HCT116 (cell line): ENCODE data around the gene EPHA6. TPM values are rescaled to one million over a fixed set of nuclear protein-coding genes. Genes with fewer than 3 reads are reported as not detected.

Experiments
- ATAC-seq: fragments of 200-7000 bp; cut with Tn5 transposase; 2 replicates; pipeline ENCODE4 v1.9.1; 2020; ENCODE audit warnings: mild to moderate bottlenecking, moderate library complexity
- BruUV-seq: library from RNA; stranded (reverse); fragments of 400-500 nt; replicated peaks from 2 replicates; lab custom pipeline; 2021; lab: Mats Ljungman, UMichigan
- CTCF ChIA-PET: fragments of 300-600 bp; sonication (Branson Sonifier 250); formaldehyde crosslinking; loops from one replicate; lab custom pipeline; 2021; ENCODE audit warnings: antibody characterized with exemption; lab: Charles Lee
- POLR2A ChIA-PET: fragments of 300-600, 350-600 bp; sonication (Branson Sonifier 250); formaldehyde crosslinking; loops from one replicate; lab custom pipeline; 2021; ENCODE audit warnings: antibody characterized with exemption; lab: Charles Lee
- RAD21 ChIA-PET, 2 experiments: fragments of 300-600 bp; sonication (Branson Sonifier 250); formaldehyde crosslinking; loops; one replicate each; lab custom pipeline; 2023; ENCODE audit warnings: low total read pairs in 2 of 2; ENCODE audit not compliant: uncharacterized antibody in 2 of 2, unreplicated experiment in 2 of 2, low non-redundant PET in 1 of 2; lab: Charles Lee
- DNase-seq: peaks from one replicate; pipeline ENCODE4 v3.0.0-alpha.2; 2010; ENCODE audit warnings: low read depth, low spot score
- H2AFZ ChIP-seq: fragments of 200-600 bp; shearing (Covaris generic), sonication (generic); 2 replicates; pipeline ENCODE4 v1.6.1; 2017; ENCODE audit warnings: low read depth, mixed run types, mixed read lengths, antibody characterized with exemption, low read length; ENCODE audit not compliant: poor library complexity, severe bottlenecking
- H3K27ac ChIP-seq: 2 replicates; pipeline ENCODE4 v1.5.1; 2012; ENCODE audit warnings: low read depth, low read length
- H3K27me3 ChIP-seq: fragments of 200-600 bp; sonication (generic); 2 replicates; pipeline ENCODE4 v1.6.1; 2016; ENCODE audit warnings: mixed run types, low read length, mixed read lengths; ENCODE audit not compliant: insufficient read depth
- H3K36me3 ChIP-seq, 2 experiments: fragments of 200-500 bp in 1 of 2; fragments of 200-600 bp in 1 of 2; sonication (Bioruptor generic) in 1 of 2; sonication (generic) in 1 of 2; 2 replicates each; pipeline versions ENCODE4 v1.5.1 to v1.6.1; 2014 to 2016; ENCODE audit warnings: low read length in 2 of 2, inconsistent platforms in 1 of 2, mixed read lengths in 1 of 2, mixed run types in 1 of 2; ENCODE audit not compliant: insufficient read depth in 2 of 2, control insufficient read depth in 1 of 2
- H3K4me1 ChIP-seq, 2 experiments: fragments of 200-600 bp in 1 of 2; sonication (generic) in 1 of 2; 2 replicates each; pipeline versions ENCODE4 v1.5.1 to v1.6.1; 2012 to 2017; ENCODE audit warnings: low read length in 2 of 2, inconsistent platforms in 1 of 2, mild to moderate bottlenecking in 1 of 2, mixed read lengths in 1 of 2, mixed run types in 1 of 2, moderate library complexity in 1 of 2; ENCODE audit not compliant: insufficient read depth in 2 of 2, control insufficient read depth in 1 of 2
- H3K4me2 ChIP-seq: fragments of 200-600 bp; sonication (generic); 2 replicates; pipeline ENCODE4 v1.6.1; 2017; ENCODE audit warnings: mixed run types, low read length, mixed read lengths
- H3K4me3 ChIP-seq, 2 experiments: fragments of 200-600 bp in 1 of 2; sonication (generic) in 1 of 2; replicated peaks in 1 of 2; 2 replicates each; pipeline ENCODE4 v1.5.1; 2011 to 2016; ENCODE audit warnings: low read length in 2 of 2, control low read depth in 1 of 2, low read depth in 1 of 2, mild to moderate bottlenecking in 1 of 2, mixed read lengths in 1 of 2, mixed run types in 1 of 2
- H3K79me2 ChIP-seq: fragments of 200-600 bp; sonication (generic); 2 replicates; pipeline ENCODE4 v1.6.1; 2017; ENCODE audit warnings: mild to moderate bottlenecking, mixed run types, low read length, moderate library complexity, mixed read lengths; ENCODE audit not compliant: insufficient read depth
- H3K9ac ChIP-seq: fragments of 200-600 bp; sonication (generic); 2 replicates; pipeline ENCODE4 v1.6.1; 2016; ENCODE audit warnings: low read length, mixed read lengths
- H3K9me2 ChIP-seq: fragments of 200-600 bp; sonication (generic), shearing (Covaris generic); 2 replicates; pipeline ENCODE4 v1.6.1; 2017; ENCODE audit warnings: mixed run types, mild to moderate bottlenecking, moderate library complexity; ENCODE audit not compliant: insufficient read depth
- H3K9me3 ChIP-seq, 2 experiments: fragments of 200-500 bp in 1 of 2; fragments of 200-600 bp in 1 of 2; sonication (Bioruptor generic) in 1 of 2; sonication (generic) in 1 of 2; 2 replicates each; pipeline ENCODE4 v1.6.1; 2014 to 2017; ENCODE audit warnings: low read length in 2 of 2, mixed read lengths in 2 of 2, inconsistent platforms in 1 of 2, low read depth in 1 of 2, mild to moderate bottlenecking in 1 of 2, mixed run types in 1 of 2, moderate library complexity in 1 of 2; ENCODE audit not compliant: control insufficient read depth in 1 of 2, insufficient read depth in 1 of 2
- H4K20me1 ChIP-seq: fragments of 200-600 bp; sonication (generic), shearing (Covaris generic); 2 replicates; pipeline ENCODE4 v1.6.1; 2017; ENCODE audit warnings: mixed run types, mild to moderate bottlenecking, moderate library complexity; ENCODE audit not compliant: insufficient read depth
- CBX3 ChIP-seq: IDR thresholded peaks from 2 replicates; pipeline ENCODE4 v1.6.1; 2012; ENCODE audit warnings: low read depth
- ELF1 ChIP-seq: IDR thresholded peaks from 2 replicates; pipeline ENCODE4 v1.6.1; 2012; ENCODE audit warnings: low read depth, borderline replicate concordance
- EZH2 ChIP-seq: fragments of 200-600 bp; sonication (generic); IDR thresholded peaks from 2 replicates; pipeline ENCODE4 v1.6.1; 2017; ENCODE audit warnings: antibody characterized with exemption, mixed run types
- EZH2phosphoT487 ChIP-seq: fragments of 200-600 bp; IDR thresholded peaks from 2 replicates; pipeline ENCODE4 v1.6.1; 2018; ENCODE audit warnings: antibody characterized with exemption, borderline replicate concordance
- FOSL1 ChIP-seq: IDR thresholded peaks from 2 replicates; pipeline ENCODE4 v1.6.1; 2012; ENCODE audit warnings: low read depth
- JUND ChIP-seq: IDR thresholded peaks from 2 replicates; pipeline ENCODE4 v1.6.1; 2012
- RAD21 ChIP-seq: IDR thresholded peaks from 2 replicates; pipeline ENCODE4 v1.6.1; 2012; ENCODE audit warnings: low read depth, mild to moderate bottlenecking
- SP1 ChIP-seq: IDR thresholded peaks from 2 replicates; pipeline ENCODE4 v1.6.1; 2012; ENCODE audit warnings: low read depth
- SRF ChIP-seq: IDR thresholded peaks from 2 replicates; pipeline ENCODE4 v1.6.1; 2012; ENCODE audit warnings: low read depth
- TCF7L2 ChIP-seq: IDR thresholded peaks from 2 replicates; pipeline ENCODE4 v1.7.0; 2011; ENCODE audit warnings: borderline replicate concordance, inconsistent platforms; ENCODE audit not compliant: insufficient read depth, insufficient read length; ENCODE audit errors: extremely low read depth
- ZNF274 ChIP-seq: fragments of 200-500 bp; sonication (Bioruptor generic); IDR thresholded peaks from 2 replicates; pipeline ENCODE4 v1.6.1; 2014; ENCODE audit warnings: mild to moderate bottlenecking, low read depth, low read length, inconsistent platforms
- intact Hi-C: fragments of 100-400 bp; cut with micrococcal nuclease; formaldehyde crosslinking; loops from 2 replicates; pipeline ENCODE4 v1.10.0; 2022
- total RNA-seq: library from RNA; stranded (reverse); gene quantifications from one replicate; pipeline ENCODE4 v1.2.1, GENCODE V29; 2021; ENCODE audit not compliant: unreplicated experiment
- TF ChIP-seq, protein P1 (sequence below): IDR thresholded peaks from 2 replicates; pipeline ENCODE4 v1.6.1; 2012
- TF ChIP-seq, protein P2 (sequence below): IDR thresholded peaks from 2 replicates; pipeline ENCODE4 v1.6.1; 2011; ENCODE audit warnings: mild to moderate bottlenecking, low read length, moderate library complexity; ENCODE audit not compliant: insufficient replicate concordance; ENCODE audit errors: extremely low read depth
- TF ChIP-seq, protein P3 (sequence below): IDR thresholded peaks from 2 replicates; pipeline ENCODE4 v1.6.1; 2012
- TF ChIP-seq, protein P4 (sequence below): IDR thresholded peaks from 2 replicates; pipeline ENCODE4 v1.6.1; 2012; ENCODE audit warnings: low read depth

EPHA6 gene
- total RNA-seq, 1 experiment from 2014 or later: not detected

DNA sequence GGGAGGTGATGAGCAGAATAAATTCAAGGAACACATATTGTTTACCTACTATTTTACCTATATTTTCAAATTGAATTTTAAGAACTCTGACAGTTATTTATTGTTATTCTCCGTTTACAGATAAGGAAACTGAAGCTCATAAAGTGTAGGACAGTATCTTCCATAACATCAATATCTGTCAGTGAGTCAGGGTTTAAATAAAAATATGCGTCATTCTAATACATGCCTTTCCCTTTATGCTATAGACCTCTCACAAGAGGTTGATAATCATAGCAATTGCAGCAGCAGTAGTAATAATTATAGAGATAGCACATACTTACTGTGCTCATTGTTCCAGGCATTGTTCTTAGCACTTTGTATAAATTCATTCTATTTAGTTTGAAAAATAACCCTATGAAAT, 101.1 kb downstream of the EPHA6 start:
- intact Hi-C loops: no loop called here
- RAD21 ChIA-PET: no interaction called here
- BruUV-seq: no TSS peak
- H3K9me2 ChIP-seq: no peaks in the 10 kb centered on the region
- no peaks in the 10 kb centered on the region for H3K36me3 ChIP-seq
- H3K27ac ChIP-seq: no peak overlapping the region
- H3K4me1 ChIP-seq: no peaks in the 10 kb centered on the region
- ATAC-seq (no peak), DNase-seq (no peak)
- H2AFZ ChIP-seq: no peak overlapping the region
- H3K27me3 ChIP-seq: no peaks in the 10 kb centered on the region
- H3K79me2 ChIP-seq: no peaks in the 10 kb centered on the region
- POLR2A ChIA-PET: no interaction called here
- H3K4me3 ChIP-seq: no peak overlapping the region
- H3K9ac ChIP-seq: no peak overlapping the region
- no peak for TF ChIP-seq SRF
- no peak for TF ChIP-seq CBX3
- no peak for TF ChIP-seq ZNF274
- TF ChIP-seq, protein P1, sequence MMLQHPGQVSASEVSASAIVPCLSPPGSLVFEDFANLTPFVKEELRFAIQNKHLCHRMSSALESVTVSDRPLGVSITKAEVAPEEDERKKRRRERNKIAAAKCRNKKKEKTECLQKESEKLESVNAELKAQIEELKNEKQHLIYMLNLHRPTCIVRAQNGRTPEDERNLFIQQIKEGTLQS: no peak
- no peak for TF ChIP-seq JUND
- TF ChIP-seq ELF1: no peak
- no peak for TF ChIP-seq FOSL1
- TF ChIP-seq SP1: no peak
- TF ChIP-seq, protein P2, sequence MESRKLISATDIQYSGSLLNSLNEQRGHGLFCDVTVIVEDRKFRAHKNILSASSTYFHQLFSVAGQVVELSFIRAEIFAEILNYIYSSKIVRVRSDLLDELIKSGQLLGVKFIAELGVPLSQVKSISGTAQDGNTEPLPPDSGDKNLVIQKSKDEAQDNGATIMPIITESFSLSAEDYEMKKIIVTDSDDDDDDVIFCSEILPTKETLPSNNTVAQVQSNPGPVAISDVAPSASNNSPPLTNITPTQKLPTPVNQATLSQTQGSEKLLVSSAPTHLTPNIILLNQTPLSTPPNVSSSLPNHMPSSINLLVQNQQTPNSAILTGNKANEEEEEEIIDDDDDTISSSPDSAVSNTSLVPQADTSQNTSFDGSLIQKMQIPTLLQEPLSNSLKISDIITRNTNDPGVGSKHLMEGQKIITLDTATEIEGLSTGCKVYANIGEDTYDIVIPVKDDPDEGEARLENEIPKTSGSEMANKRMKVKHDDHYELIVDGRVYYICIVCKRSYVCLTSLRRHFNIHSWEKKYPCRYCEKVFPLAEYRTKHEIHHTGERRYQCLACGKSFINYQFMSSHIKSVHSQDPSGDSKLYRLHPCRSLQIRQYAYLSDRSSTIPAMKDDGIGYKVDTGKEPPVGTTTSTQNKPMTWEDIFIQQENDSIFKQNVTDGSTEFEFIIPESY: no peak
- no peak for TF ChIP-seq EZH2
- TF ChIP-seq EZH2phosphoT487: no peak
- TF ChIP-seq RAD21: no peak
- TF ChIP-seq, protein P3, sequence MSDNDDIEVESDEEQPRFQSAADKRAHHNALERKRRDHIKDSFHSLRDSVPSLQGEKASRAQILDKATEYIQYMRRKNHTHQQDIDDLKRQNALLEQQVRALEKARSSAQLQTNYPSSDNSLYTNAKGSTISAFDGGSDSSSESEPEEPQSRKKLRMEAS: no peak
- TF ChIP-seq, protein P4, sequence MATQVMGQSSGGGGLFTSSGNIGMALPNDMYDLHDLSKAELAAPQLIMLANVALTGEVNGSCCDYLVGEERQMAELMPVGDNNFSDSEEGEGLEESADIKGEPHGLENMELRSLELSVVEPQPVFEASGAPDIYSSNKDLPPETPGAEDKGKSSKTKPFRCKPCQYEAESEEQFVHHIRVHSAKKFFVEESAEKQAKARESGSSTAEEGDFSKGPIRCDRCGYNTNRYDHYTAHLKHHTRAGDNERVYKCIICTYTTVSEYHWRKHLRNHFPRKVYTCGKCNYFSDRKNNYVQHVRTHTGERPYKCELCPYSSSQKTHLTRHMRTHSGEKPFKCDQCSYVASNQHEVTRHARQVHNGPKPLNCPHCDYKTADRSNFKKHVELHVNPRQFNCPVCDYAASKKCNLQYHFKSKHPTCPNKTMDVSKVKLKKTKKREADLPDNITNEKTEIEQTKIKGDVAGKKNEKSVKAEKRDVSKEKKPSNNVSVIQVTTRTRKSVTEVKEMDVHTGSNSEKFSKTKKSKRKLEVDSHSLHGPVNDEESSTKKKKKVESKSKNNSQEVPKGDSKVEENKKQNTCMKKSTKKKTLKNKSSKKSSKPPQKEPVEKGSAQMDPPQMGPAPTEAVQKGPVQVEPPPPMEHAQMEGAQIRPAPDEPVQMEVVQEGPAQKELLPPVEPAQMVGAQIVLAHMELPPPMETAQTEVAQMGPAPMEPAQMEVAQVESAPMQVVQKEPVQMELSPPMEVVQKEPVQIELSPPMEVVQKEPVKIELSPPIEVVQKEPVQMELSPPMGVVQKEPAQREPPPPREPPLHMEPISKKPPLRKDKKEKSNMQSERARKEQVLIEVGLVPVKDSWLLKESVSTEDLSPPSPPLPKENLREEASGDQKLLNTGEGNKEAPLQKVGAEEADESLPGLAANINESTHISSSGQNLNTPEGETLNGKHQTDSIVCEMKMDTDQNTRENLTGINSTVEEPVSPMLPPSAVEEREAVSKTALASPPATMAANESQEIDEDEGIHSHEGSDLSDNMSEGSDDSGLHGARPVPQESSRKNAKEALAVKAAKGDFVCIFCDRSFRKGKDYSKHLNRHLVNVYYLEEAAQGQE: no peak
- TF ChIP-seq TCF7L2: no peak
- no peak overlapping the region for H3K4me2 ChIP-seq
- CTCF ChIA-PET: no interaction called here
- no peaks in the 10 kb centered on the region for H4K20me1 ChIP-seq
- peaks cover 6% of the 10 kb centered on the region in 2 experiments for H3K9me3 ChIP-seq
